Vagina (tissue), 2 donors: ENCODE results near the gene MEF2B.

Experiments
- CTCF ChIP-seq, 3 experiments: fragments of 450-650 bp in 2 of 3; fragments of 200-600 bp in 1 of 3; sonication (generic) in 1 of 3; IDR thresholded peaks; one replicate each; pipeline ENCODE4 v1.5.1; 2017 to 2019; ENCODE audit warnings: antibody characterized with exemption in 3 of 3, mild to moderate bottlenecking in 2 of 3, moderate library complexity in 2 of 3
- POLR2A ChIP-seq, 2 donors: fragments of 450-650 bp; IDR thresholded peaks; one replicate each; pipeline ENCODE4 v1.6.1; 2017; ENCODE audit warnings: antibody characterized with exemption in 2 of 2, mild to moderate bottlenecking in 2 of 2, moderate library complexity in 2 of 2

GRCh38 chr19:19131989-19132388 is 38.1 kb downstream of the MEF2B start:
- no peak for TF ChIP-seq CTCF (IDR thresholded peaks at IDR 0.05)
- no peak for TF ChIP-seq POLR2A (IDR thresholded peaks at IDR 0.05)
